HCT116 (cell line): Measurements from ENCODE around the gene SPACA9. TPM values are rescaled to one million over a fixed set of nuclear protein-coding genes. Genes with fewer than 3 reads are reported as not detected.

Experiments
- ATAC-seq: fragments of 200-7000 bp; cut with Tn5 transposase; 2 replicates; pipeline ENCODE4 v1.9.1; 2020; ENCODE audit warnings: mild to moderate bottlenecking, moderate library complexity
- BruUV-seq: library from RNA; stranded (reverse); fragments of 400-500 nt; replicated peaks from 2 replicates; lab custom pipeline; 2021; lab: Mats Ljungman, UMichigan
- CTCF ChIA-PET: fragments of 300-600 bp; sonication (Branson Sonifier 250); formaldehyde crosslinking; loops from one replicate; lab custom pipeline; 2021; ENCODE audit warnings: antibody characterized with exemption; lab: Charles Lee
- POLR2A ChIA-PET: fragments of 300-600, 350-600 bp; sonication (Branson Sonifier 250); formaldehyde crosslinking; loops from one replicate; lab custom pipeline; 2021; ENCODE audit warnings: antibody characterized with exemption; lab: Charles Lee
- RAD21 ChIA-PET, 2 experiments: fragments of 300-600 bp; sonication (Branson Sonifier 250); formaldehyde crosslinking; loops; one replicate each; lab custom pipeline; 2023; ENCODE audit warnings: low total read pairs in 2 of 2; ENCODE audit not compliant: uncharacterized antibody in 2 of 2, unreplicated experiment in 2 of 2, low non-redundant PET in 1 of 2; lab: Charles Lee
- DNase-seq: peaks from one replicate; pipeline ENCODE4 v3.0.0-alpha.2; 2010; ENCODE audit warnings: low read depth, low spot score
- H2AFZ ChIP-seq: fragments of 200-600 bp; shearing (Covaris generic), sonication (generic); 2 replicates; pipeline ENCODE4 v1.6.1; 2017; ENCODE audit warnings: low read depth, mixed run types, mixed read lengths, antibody characterized with exemption, low read length; ENCODE audit not compliant: poor library complexity, severe bottlenecking
- H3K27ac ChIP-seq: 2 replicates; pipeline ENCODE4 v1.5.1; 2012; ENCODE audit warnings: low read depth, low read length
- H3K27me3 ChIP-seq: fragments of 200-600 bp; sonication (generic); 2 replicates; pipeline ENCODE4 v1.6.1; 2016; ENCODE audit warnings: mixed run types, low read length, mixed read lengths; ENCODE audit not compliant: insufficient read depth
- H3K36me3 ChIP-seq, 2 experiments: fragments of 200-500 bp in 1 of 2; fragments of 200-600 bp in 1 of 2; sonication (Bioruptor generic) in 1 of 2; sonication (generic) in 1 of 2; 2 replicates each; pipeline versions ENCODE4 v1.5.1 to v1.6.1; 2014 to 2016; ENCODE audit warnings: low read length in 2 of 2, inconsistent platforms in 1 of 2, mixed read lengths in 1 of 2, mixed run types in 1 of 2; ENCODE audit not compliant: insufficient read depth in 2 of 2, control insufficient read depth in 1 of 2
- H3K4me1 ChIP-seq, 2 experiments: fragments of 200-600 bp in 1 of 2; sonication (generic) in 1 of 2; 2 replicates each; pipeline versions ENCODE4 v1.5.1 to v1.6.1; 2012 to 2017; ENCODE audit warnings: low read length in 2 of 2, inconsistent platforms in 1 of 2, mild to moderate bottlenecking in 1 of 2, mixed read lengths in 1 of 2, mixed run types in 1 of 2, moderate library complexity in 1 of 2; ENCODE audit not compliant: insufficient read depth in 2 of 2, control insufficient read depth in 1 of 2
- H3K4me2 ChIP-seq: fragments of 200-600 bp; sonication (generic); 2 replicates; pipeline ENCODE4 v1.6.1; 2017; ENCODE audit warnings: mixed run types, low read length, mixed read lengths
- H3K4me3 ChIP-seq, 2 experiments: fragments of 200-600 bp in 1 of 2; sonication (generic) in 1 of 2; replicated peaks in 1 of 2; 2 replicates each; pipeline ENCODE4 v1.5.1; 2011 to 2016; ENCODE audit warnings: low read length in 2 of 2, control low read depth in 1 of 2, low read depth in 1 of 2, mild to moderate bottlenecking in 1 of 2, mixed read lengths in 1 of 2, mixed run types in 1 of 2
- H3K79me2 ChIP-seq: fragments of 200-600 bp; sonication (generic); 2 replicates; pipeline ENCODE4 v1.6.1; 2017; ENCODE audit warnings: mild to moderate bottlenecking, mixed run types, low read length, moderate library complexity, mixed read lengths; ENCODE audit not compliant: insufficient read depth
- H3K9ac ChIP-seq: fragments of 200-600 bp; sonication (generic); 2 replicates; pipeline ENCODE4 v1.6.1; 2016; ENCODE audit warnings: low read length, mixed read lengths
- H3K9me2 ChIP-seq: fragments of 200-600 bp; sonication (generic), shearing (Covaris generic); 2 replicates; pipeline ENCODE4 v1.6.1; 2017; ENCODE audit warnings: mixed run types, mild to moderate bottlenecking, moderate library complexity; ENCODE audit not compliant: insufficient read depth
- H3K9me3 ChIP-seq, 2 experiments: fragments of 200-500 bp in 1 of 2; fragments of 200-600 bp in 1 of 2; sonication (Bioruptor generic) in 1 of 2; sonication (generic) in 1 of 2; 2 replicates each; pipeline ENCODE4 v1.6.1; 2014 to 2017; ENCODE audit warnings: low read length in 2 of 2, mixed read lengths in 2 of 2, inconsistent platforms in 1 of 2, low read depth in 1 of 2, mild to moderate bottlenecking in 1 of 2, mixed run types in 1 of 2, moderate library complexity in 1 of 2; ENCODE audit not compliant: control insufficient read depth in 1 of 2, insufficient read depth in 1 of 2
- H4K20me1 ChIP-seq: fragments of 200-600 bp; sonication (generic), shearing (Covaris generic); 2 replicates; pipeline ENCODE4 v1.6.1; 2017; ENCODE audit warnings: mixed run types, mild to moderate bottlenecking, moderate library complexity; ENCODE audit not compliant: insufficient read depth
- CBX3 ChIP-seq: IDR thresholded peaks from 2 replicates; pipeline ENCODE4 v1.6.1; 2012; ENCODE audit warnings: low read depth
- CTCF ChIP-seq, 3 experiments: fragments of 200-600 bp in 1 of 3; sonication (generic) in 1 of 3; IDR thresholded peaks in 2 of 3; conservative IDR thresholded peaks in 1 of 3; 2 replicates each; pipeline ENCODE4 v1.5.1; 2012 to 2017; ENCODE audit warnings: low read depth in 2 of 3, low read length in 2 of 3, antibody characterized with exemption in 1 of 3, borderline replicate concordance in 1 of 3, control low read depth in 1 of 3, mild to moderate bottlenecking in 1 of 3, mixed read lengths in 1 of 3, mixed run types in 1 of 3, moderate library complexity in 1 of 3; ENCODE audit not compliant: insufficient read depth in 1 of 3
- ELF1 ChIP-seq: IDR thresholded peaks from 2 replicates; pipeline ENCODE4 v1.6.1; 2012; ENCODE audit warnings: low read depth, borderline replicate concordance
- JUND ChIP-seq: IDR thresholded peaks from 2 replicates; pipeline ENCODE4 v1.6.1; 2012
- POLR2A ChIP-seq: IDR thresholded peaks from 2 replicates; pipeline ENCODE4 v1.7.0; 2011; ENCODE audit warnings: borderline replicate concordance; ENCODE audit not compliant: insufficient read depth, insufficient read length; ENCODE audit errors: extremely low read depth
- POLR2AphosphoS5 ChIP-seq: IDR thresholded peaks from 2 replicates; pipeline ENCODE4 v1.6.1; 2011; ENCODE audit warnings: mild to moderate bottlenecking, low read depth, low read length, moderate library complexity
- REST ChIP-seq: IDR thresholded peaks from 2 replicates; pipeline ENCODE4 v1.6.1; 2012; ENCODE audit warnings: low read depth
- SP1 ChIP-seq: IDR thresholded peaks from 2 replicates; pipeline ENCODE4 v1.6.1; 2012; ENCODE audit warnings: low read depth
- YY1 ChIP-seq: IDR thresholded peaks from 2 replicates; pipeline ENCODE4 v1.6.1; 2011; ENCODE audit warnings: low read length, low read depth, moderate library complexity, mild to moderate bottlenecking; ENCODE audit not compliant: insufficient replicate concordance; ENCODE audit errors: extremely low read depth
- ZFX ChIP-seq: fragments of 450-650 bp; IDR thresholded peaks from 2 replicates; pipeline ENCODE4 v1.6.1; 2017
- ZNF274 ChIP-seq: fragments of 200-500 bp; sonication (Bioruptor generic); IDR thresholded peaks from 2 replicates; pipeline ENCODE4 v1.6.1; 2014; ENCODE audit warnings: mild to moderate bottlenecking, low read depth, low read length, inconsistent platforms
- intact Hi-C: fragments of 100-400 bp; cut with micrococcal nuclease; formaldehyde crosslinking; loops from 2 replicates; pipeline ENCODE4 v1.10.0; 2022
- total RNA-seq: library from RNA; stranded (reverse); gene quantifications from one replicate; pipeline ENCODE4 v1.2.1, GENCODE V29; 2021; ENCODE audit not compliant: unreplicated experiment
- TF ChIP-seq, protein P1 (sequence below): IDR thresholded peaks from 2 replicates; pipeline ENCODE4 v1.6.1; 2011; ENCODE audit warnings: mild to moderate bottlenecking, low read length, moderate library complexity; ENCODE audit not compliant: insufficient replicate concordance; ENCODE audit errors: extremely low read depth

Gene SPACA9
- total RNA-seq, 1 experiment from 2014 or later = 8.0 TPM

DNA sequence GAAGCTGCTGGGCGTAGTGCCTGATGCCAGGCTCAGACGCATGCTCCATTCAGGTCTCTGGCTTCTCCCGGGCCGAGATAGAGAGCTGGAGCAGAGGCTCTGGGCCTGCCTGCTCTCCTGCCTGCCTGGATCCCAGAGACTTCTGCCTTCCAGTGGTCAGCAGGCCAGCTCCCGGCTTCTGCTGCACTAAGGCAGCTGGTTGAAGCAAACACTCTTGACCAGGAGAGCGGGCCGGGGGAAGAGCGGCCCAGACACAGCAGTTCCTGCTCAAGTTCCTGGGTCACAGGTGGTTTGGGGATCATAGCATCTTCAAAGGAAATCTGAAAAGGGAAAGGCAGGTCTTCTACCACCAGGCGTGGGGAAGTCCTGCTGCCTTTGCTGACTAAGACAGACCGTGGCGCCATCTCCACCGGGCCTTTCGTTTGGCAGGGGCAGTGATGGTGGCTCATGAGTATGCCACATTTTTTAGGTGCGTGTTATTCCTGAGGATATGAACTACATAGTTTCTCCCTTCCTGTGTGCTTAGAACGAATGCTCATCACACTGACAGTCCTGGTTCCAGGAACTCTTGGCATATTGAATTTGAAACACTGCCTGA is 31.7 kb upstream of the SPACA9 start (continued):
- TF ChIP-seq ZNF274 (no peak), CBX3 (no peak), YY1 (no peak), REST (no peak)

DNA sequence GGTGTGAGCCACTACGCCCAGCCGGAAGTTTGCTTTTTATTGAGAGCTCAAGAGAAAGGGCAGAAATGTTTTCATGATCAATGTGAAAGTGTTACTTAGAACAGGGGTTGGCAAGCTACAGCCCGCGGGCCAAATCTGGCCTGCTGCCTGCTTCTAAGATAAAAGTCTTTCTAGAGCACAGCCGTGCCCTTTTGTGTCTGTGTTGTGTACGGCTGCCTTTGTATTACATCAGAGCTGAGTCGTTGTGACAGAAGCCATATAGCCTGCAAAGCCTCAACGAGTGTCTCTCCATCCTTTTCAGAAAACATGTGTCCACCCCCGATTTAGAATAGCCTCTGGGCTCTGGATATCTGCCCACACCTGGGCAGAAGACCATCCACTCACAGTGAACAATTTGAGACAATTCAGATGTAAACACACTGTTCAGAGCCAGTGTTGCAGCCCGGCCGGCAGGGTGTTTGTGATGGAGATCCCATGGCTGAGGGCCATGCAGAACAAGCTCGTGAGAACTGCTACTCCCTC is 29.5 kb upstream of the SPACA9 start:
- no peak overlapping the region for H2AFZ ChIP-seq
- RAD21 ChIA-PET = no interaction called here
- TF ChIP-seq JUND = no peak
- no peak for TF ChIP-seq SP1
- no peak for TF ChIP-seq POLR2A
- TF ChIP-seq ELF1 = no peak
- TF ChIP-seq, protein P1, sequence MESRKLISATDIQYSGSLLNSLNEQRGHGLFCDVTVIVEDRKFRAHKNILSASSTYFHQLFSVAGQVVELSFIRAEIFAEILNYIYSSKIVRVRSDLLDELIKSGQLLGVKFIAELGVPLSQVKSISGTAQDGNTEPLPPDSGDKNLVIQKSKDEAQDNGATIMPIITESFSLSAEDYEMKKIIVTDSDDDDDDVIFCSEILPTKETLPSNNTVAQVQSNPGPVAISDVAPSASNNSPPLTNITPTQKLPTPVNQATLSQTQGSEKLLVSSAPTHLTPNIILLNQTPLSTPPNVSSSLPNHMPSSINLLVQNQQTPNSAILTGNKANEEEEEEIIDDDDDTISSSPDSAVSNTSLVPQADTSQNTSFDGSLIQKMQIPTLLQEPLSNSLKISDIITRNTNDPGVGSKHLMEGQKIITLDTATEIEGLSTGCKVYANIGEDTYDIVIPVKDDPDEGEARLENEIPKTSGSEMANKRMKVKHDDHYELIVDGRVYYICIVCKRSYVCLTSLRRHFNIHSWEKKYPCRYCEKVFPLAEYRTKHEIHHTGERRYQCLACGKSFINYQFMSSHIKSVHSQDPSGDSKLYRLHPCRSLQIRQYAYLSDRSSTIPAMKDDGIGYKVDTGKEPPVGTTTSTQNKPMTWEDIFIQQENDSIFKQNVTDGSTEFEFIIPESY = no peak
- no peak for TF ChIP-seq CTCF (IDR thresholded peaks at IDR 0.05 in 2 of 3, conservative IDR thresholded peaks at IDR 0.05 in 1 of 3; ENCODE audit: borderline replicate concordance in 1 of 3, insufficient read depth in 1 of 3, low read depth in 2 of 3, low read length in 2 of 3)
- TF ChIP-seq REST = no peak
- no peak for TF ChIP-seq POLR2AphosphoS5
- TF ChIP-seq ZFX = no peak
- H3K27ac ChIP-seq = no peak overlapping the region
- H3K9me2 ChIP-seq = no peaks in the 10 kb centered on the region
- no TSS peak for BruUV-seq
- no peaks in the 10 kb centered on the region for H3K27me3 ChIP-seq
- H3K79me2 ChIP-seq = no peaks in the 10 kb centered on the region
- DNase-seq (no peak), ATAC-seq (no peak)
- intact Hi-C loops = no loop called here
- no peak overlapping the region for H3K4me2 ChIP-seq
- H3K9me3 ChIP-seq = no peaks in the 10 kb centered on the region
- H4K20me1 ChIP-seq = no peaks in the 10 kb centered on the region
- H3K4me3 ChIP-seq = no peak overlapping the region
- H3K4me1 ChIP-seq = no peaks in the 10 kb centered on the region
- POLR2A ChIA-PET = no interaction called here
- H3K36me3 ChIP-seq = no peaks in the 10 kb centered on the region
- no peak overlapping the region for H3K9ac ChIP-seq
- CTCF ChIA-PET = no interaction called here
